Measurements from ENCODE around the gene MFAP4.

The MFAP4 gene

DNA sequence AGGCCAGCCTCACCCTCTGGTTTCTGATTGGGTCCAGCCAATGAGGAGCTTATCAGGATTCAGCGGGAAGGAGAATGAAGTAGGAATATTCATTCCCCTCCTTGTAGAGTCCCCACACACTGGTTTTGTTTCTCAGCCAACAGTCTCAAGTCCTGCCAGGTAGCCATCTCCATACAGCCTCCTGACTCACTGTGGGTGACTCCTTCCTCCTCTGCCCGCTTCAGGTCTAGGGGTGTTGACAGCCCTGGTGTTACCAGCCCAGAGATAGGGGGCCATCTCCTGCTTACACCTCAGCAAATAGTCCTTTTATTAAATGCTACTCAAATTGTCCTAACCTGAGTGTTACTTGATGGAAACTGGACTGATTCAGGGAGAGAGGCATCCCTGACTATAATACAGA is 4.0 kb upstream of the MFAP4 start:
- POLR2A ChIA-PET = interaction anchor here (5.6 kb wide), 1 partner anchor 13 kb away, joined by 57 read pairs; the partner anchor contains the start of gene MAPK7
- CTCF ChIA-PET = interaction anchor here (0.6 to 1.2 kb wide), 2 partner anchors 375 to 1580 kb away, joined by 3 read pairs; no protein-coding TSS in a partner anchor
- Histone ChIP-seq H3K27ac (ENCODE audit: extremely low read depth, low read depth, low read length) (no peak overlapping the region), H3K36me3 (ENCODE audit: control insufficient read depth in 2 of 2, insufficient read depth in 1 of 2, low read length in 2 of 2) (no peaks in the 10 kb centered on the region; a peak in 1 of 3 replicates), H3K9me3 (ENCODE audit: control insufficient read depth, insufficient read depth, low read depth, low read length) (no peaks in the 10 kb centered on the region), H3K4me1 (ENCODE audit: control insufficient read depth, insufficient read depth, low read length) (peaks cover 14% of the 10 kb centered on the region), H3K4me3 (ENCODE audit: low read depth, low read length) (no peak overlapping the region)
- TF ChIP-seq ZNF132 (tag by site-specific recombination; IDR thresholded peaks at IDR 0.05; ENCODE audit: borderline replicate concordance) = no peak

GRCh38 chr17:19388791-19389785 is 2.1 kb upstream of the MFAP4 start:
- peak; percentile 31; the same call in 1 of the 2 replicates for TF ChIP-seq ZNF768 (tag by site-specific recombination; IDR thresholded peaks at IDR 0.05)
- TF ChIP-seq SALL2 (tag by site-specific recombination; IDR thresholded peaks at IDR 0.05; ENCODE audit: borderline replicate concordance) = no peak
- ChIA-PET CTCF (interaction anchor here (0.6 to 2.6 kb wide), 4 partner anchors 22 to 59 kb away, joined by 3 to 8 read pairs (median 4); partner anchors contain the start of genes B9D1 and RNF112), POLR2A (interaction anchor here (0.7 to 5.6 kb wide), 3 partner anchors 11 to 24 kb away, joined by 3 to 57 read pairs (median 3); partner anchors contain the start of gene MAPK7)
- H3K9me3 ChIP-seq (ENCODE audit: control insufficient read depth, insufficient read depth, low read depth, low read length) = no peaks in the 10 kb centered on the region
- peaks cover 17% of the 10 kb centered on the region for H3K4me1 ChIP-seq (ENCODE audit: control insufficient read depth, insufficient read depth, low read length)
- H3K36me3 ChIP-seq (ENCODE audit: control insufficient read depth in 2 of 2, insufficient read depth in 1 of 2, low read length in 2 of 2) = peaks cover 2 to 14% of the 10 kb centered on the region in 2 experiments
- H3K4me3 ChIP-seq (ENCODE audit: low read depth, low read length) = no peak overlapping the region
- no peak overlapping the region for H3K27ac ChIP-seq (ENCODE audit: extremely low read depth, low read depth, low read length)

DNA sequence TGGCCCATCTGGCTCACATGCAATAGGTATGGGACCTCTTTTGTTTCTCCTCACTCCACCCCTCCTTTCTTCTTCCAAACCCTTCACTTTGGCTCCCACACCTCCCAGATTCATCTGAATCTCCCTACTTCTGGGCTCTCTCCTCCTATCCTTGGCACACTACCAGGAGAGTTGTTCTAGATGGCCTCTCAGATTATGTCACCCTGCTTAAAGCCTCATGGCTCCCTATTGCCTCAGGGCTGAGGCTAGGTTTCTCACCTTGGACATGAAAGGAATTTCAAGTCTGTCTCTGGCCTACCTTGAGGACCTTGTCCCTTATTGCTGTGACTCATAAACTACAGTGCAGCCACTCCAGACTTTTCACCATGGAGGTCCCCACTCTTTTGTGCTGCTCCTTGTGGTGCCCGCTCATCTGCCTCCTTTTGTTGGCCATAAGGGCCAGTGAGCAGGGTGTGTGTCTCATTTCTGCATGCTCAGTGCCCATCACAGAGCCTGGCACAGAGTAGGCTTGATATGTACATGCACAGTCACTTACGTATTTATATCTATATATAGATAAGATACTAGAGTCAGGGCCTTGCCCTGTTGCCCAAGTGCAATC is 1.0 kb upstream of the MFAP4 start:
- POLR2A ChIA-PET = interaction anchor here (5.6 kb wide), 1 partner anchor 10 kb away, joined by 57 read pairs; the partner anchor contains the start of gene MAPK7
- Histone ChIP-seq H3K4me1 (ENCODE audit: control insufficient read depth, insufficient read depth, low read length) (peaks cover 17% of the 10 kb centered on the region), H3K27ac (ENCODE audit: extremely low read depth, low read depth, low read length) (peak overlapping the region; percentile 53; the same call in 1 of the 2 replicates), H3K9me3 (ENCODE audit: control insufficient read depth, insufficient read depth, low read depth, low read length) (no peaks in the 10 kb centered on the region), H3K4me3 (ENCODE audit: low read depth, low read length) (no peak overlapping the region), H3K36me3 (ENCODE audit: control insufficient read depth in 2 of 2, insufficient read depth in 1 of 2, low read length in 2 of 2) (peaks cover 7 to 24% of the 10 kb centered on the region in 2 experiments)
- CTCF ChIA-PET = interaction anchor here (1.0 to 2.6 kb wide), 4 partner anchors 25 to 60 kb away, joined by 3 to 11 read pairs (median 6); partner anchors contain the start of gene B9D1
- TF ChIP-seq ZNF169 (tag by site-specific recombination; IDR thresholded peaks at IDR 0.05) = no peak
- no peak for TF ChIP-seq ZFHX2 (tag by site-specific recombination; conservative IDR thresholded peaks at IDR 0.05)
- no peak for TF ChIP-seq KLF7 (tag by site-specific recombination; IDR thresholded peaks at IDR 0.05; ENCODE audit: borderline replicate concordance)
- no peak for TF ChIP-seq WT1 (tag by site-specific recombination; IDR thresholded peaks at IDR 0.05)
- TF ChIP-seq ZBTB8A (tag by site-specific recombination; IDR thresholded peaks at IDR 0.05) = no peak
- no peak for TF ChIP-seq ZBTB7A (tag by site-specific recombination; IDR thresholded peaks at IDR 0.05; ENCODE audit: low read depth)
- no peak for TF ChIP-seq ZNF10 (tag by site-specific recombination; IDR thresholded peaks at IDR 0.05)
- no peak for TF ChIP-seq KLF1 (tag by site-specific recombination; IDR thresholded peaks at IDR 0.05)
- TF ChIP-seq ZBTB48 (tag by site-specific recombination; IDR thresholded peaks at IDR 0.05) = peak; percentile 57; the same call in 1 of the 2 replicates
- TF ChIP-seq ZNF302 (tag by site-specific recombination; IDR thresholded peaks at IDR 0.05; ENCODE audit: low read depth) = no peak
- no peak for TF ChIP-seq ZNF777 (tag by site-specific recombination; IDR thresholded peaks at IDR 0.05; ENCODE audit: borderline replicate concordance)
- no peak for TF ChIP-seq TCF7L2 (IDR thresholded peaks at IDR 0.05; ENCODE audit: borderline replicate concordance, low read depth, low read length)
- TF ChIP-seq ZNF174 (tag by site-specific recombination; IDR thresholded peaks at IDR 0.05) = no peak
- no peak for TF ChIP-seq ZNF146 (tag by site-specific recombination; IDR thresholded peaks at IDR 0.05)
- TF ChIP-seq RBAK (tag by site-specific recombination; IDR thresholded peaks at IDR 0.05) = no peak
- no peak for TF ChIP-seq ZNF76 (tag by site-specific recombination; IDR thresholded peaks at IDR 0.05; ENCODE audit: borderline replicate concordance, low read depth)
- TF ChIP-seq ZNF423 (tag by site-specific recombination; IDR thresholded peaks at IDR 0.05) = no peak
- no peak for TF ChIP-seq ZNF157 (tag by site-specific recombination; IDR thresholded peaks at IDR 0.05)
- TF ChIP-seq ZNF558 (tag by site-specific recombination; IDR thresholded peaks at IDR 0.05) = 0 out of 2 replicates have a peak, but pooled peaks have one; percentile 37
- no peak for TF ChIP-seq ZNF670 (tag by site-specific recombination; IDR thresholded peaks at IDR 0.05; ENCODE audit: low read depth)
- peak; percentile 84 for TF ChIP-seq ZNF335 (tag by site-specific recombination; conservative IDR thresholded peaks at IDR 0.05)
- TF ChIP-seq PRDM10 (tag by site-specific recombination; IDR thresholded peaks at IDR 0.05) = peak; percentile 20; the same call in 1 of the 2 replicates
